Activated T-cell treated with anti-CD3 and anti-CD28 coated beads for 48 hours (primary cell): ENCODE results near the gene DPM2.
A peak's percentile ranks its signal among the peaks of the same experiment; 100 is the strongest.

ENCODE experiments used
- DNase-seq: peaks from one replicate; pipeline ENCODE4 v3.0.0-alpha.2; 2020; ENCODE audit warnings: low read depth

DPM2 gene

GRCh38 chr9:127936347-127936852, 1.3 kb downstream of the DPM2 start:
- DNase-seq, result no peak

- DNase-seq, result no peak
Measured at GRCh38 chr9:127935765-127936221, 1.9 kb downstream of the DPM2 start.

GRCh38 chr9:127934986-127935385, 2.7 kb downstream of the DPM2 start:
- DNase-seq, result no peak

GRCh38 chr9:127934248-127934647, 3.4 kb downstream of the DPM2 start:
- DNase-seq, result no peak

GRCh38 chr9:127931092-127931881, 6.4 kb downstream of the DPM2 start:
- no peak for DNase-seq

- peak; percentile 72 for DNase-seq
Measured at GRCh38 chr9:127930231-127931091, 7.2 kb downstream of the DPM2 start, which contains the start of gene PIP5KL1. Gene PIP5KL1 (minus strand): TSS chr9:127930777. CDS start chr9:127930752, 25 bp downstream.

GRCh38 chr9:127929625-127929979, 8.1 kb downstream of the DPM2 start:
- no peak for DNase-seq

GRCh38 chr9:127928676-127929624, 8.7 kb downstream of the DPM2 start:
- DNase-seq, result no peak

- no peak for DNase-seq
Measured at GRCh38 chr9:127927988-127928675, 9.5 kb downstream of the DPM2 start.

GRCh38 chr9:127927201-127927987, 10.3 kb downstream of the DPM2 start:
- peak; percentile 59 for DNase-seq

- DNase-seq, result no peak
Measured at GRCh38 chr9:127926906-127927200, 10.8 kb downstream of the DPM2 start.

- no peak for DNase-seq
Measured at GRCh38 chr9:127925959-127926905, 11.4 kb downstream of the DPM2 start.

- no peak for DNase-seq
Measured at GRCh38 chr9:127924736-127925444, 12.8 kb downstream of the DPM2 start.

GRCh38 chr9:127923771-127924170, 13.9 kb downstream of the DPM2 start:
- no peak for DNase-seq

- DNase-seq, result no peak
Measured at GRCh38 chr9:127923046-127923445, 14.6 kb downstream of the DPM2 start.

- DNase-seq, result peak; percentile 69
Measured at GRCh38 chr9:127921557-127922120, 16.0 kb downstream of the DPM2 start.

GRCh38 chr9:127920794-127921193, 16.9 kb downstream of the DPM2 start:
- DNase-seq, result no peak

- no peak for DNase-seq
Measured at GRCh38 chr9:127919253-127919815, 18.3 kb downstream of the DPM2 start.
